Transverse colon (tissue), 4 donors: ENCODE data around the gene SHC1. TPM values are rescaled to one million over a fixed set of nuclear protein-coding genes. Genes with fewer than 3 reads are reported as not detected.

Source experiments
- DNase-seq: peaks from one replicate; pipeline ENCODE4 v3.0.0-alpha.2; 2019
- H3K27ac ChIP-seq, 4 donors: fragments of 200-600 bp; sonication (generic); 2 replicates each; pipeline ENCODE4 v1.5.1; 2016 to 2018; ENCODE audit warnings: inconsistent platforms in 4 of 4
- H3K27me3 ChIP-seq: fragments of 200-600 bp; sonication (generic); 2 replicates; pipeline ENCODE4 v1.5.1; 2017; ENCODE audit warnings: inconsistent platforms
- H3K36me3 ChIP-seq, 4 donors: fragments of 200-600 bp; sonication (generic); 2 replicates each; pipeline ENCODE4 v1.5.1; 2017 to 2019; ENCODE audit warnings: inconsistent platforms in 4 of 4
- H3K4me1 ChIP-seq, 4 donors: fragments of 200-600 bp; sonication (generic); 2 replicates each; pipeline ENCODE4 v1.5.1; 2017 to 2020; ENCODE audit warnings: inconsistent platforms in 4 of 4
- H3K4me3 ChIP-seq, 4 donors: fragments of 200-600 bp; sonication (generic); 1 replicate in 1 of 4; 2 replicates in 3 of 4; pipeline versions ENCODE4 v1.5.1 to v1.6.1; 2017 to 2019; ENCODE audit warnings: inconsistent platforms in 4 of 4
- H3K9me3 ChIP-seq, 2 donors: fragments of 200-600 bp; sonication (generic); 2 replicates each; pipeline ENCODE4 v1.5.1; 2017 to 2019; ENCODE audit warnings: inconsistent platforms in 2 of 2
- CTCF ChIP-seq, 5 experiments: fragments of 200-600 bp in 3 of 5; fragments of 450-650 bp in 2 of 5; sonication (generic) in 3 of 5; IDR thresholded peaks; 1 replicate in 2 of 5; 2 replicates in 3 of 5; pipeline ENCODE4 v1.5.1; 2016 to 2017; ENCODE audit warnings: antibody characterized with exemption in 5 of 5, inconsistent platforms in 3 of 5, mild to moderate bottlenecking in 2 of 5, moderate library complexity in 1 of 5
- EP300 ChIP-seq: sonication (generic); formaldehyde crosslinking; IDR thresholded peaks from one replicate; pipeline ENCODE4 v1.6.1; 2017; ENCODE audit warnings: antibody characterized with exemption, low read depth
- POLR2A ChIP-seq: fragments of 450-650 bp; IDR thresholded peaks from one replicate; pipeline ENCODE4 v1.6.1; 2016; ENCODE audit warnings: antibody characterized with exemption, mild to moderate bottlenecking, moderate library complexity
- POLR2AphosphoS5 ChIP-seq, 3 donors: sonication (generic); formaldehyde crosslinking; IDR thresholded peaks; one replicate each; pipeline ENCODE4 v1.6.1; 2016; ENCODE audit warnings: antibody characterized with exemption in 3 of 3
- WGBS, 2 donors: methylation state at CpG; one replicate each; pipeline ENCODE4 v1.1.5; 2018; ENCODE audit warnings: low coverage in 1 of 2; 5-methylcytosine and 5-hydroxymethylcytosine counted together
- in situ Hi-C, 4 donors: fragments of 200-750 bp; cut with MboI; loops; one replicate each; pipeline versions ENCODE4 v1.15.0 to v1.15.1; 2017; ENCODE audit warnings: low sequenced_read_pairs in 3 of 4, low pct_ligation_motif_present in 1 of 4, low pct_unique_long_range_greater_than_20kb in 1 of 4
- intact Hi-C: fragments of 100-400 bp; cut with DNase I; formaldehyde crosslinking; loops from one replicate; pipeline ENCODE4 v1.15.1; 2023; ENCODE audit warnings: low total_unique reads
- total RNA-seq, 4 donors: library from RNA; depleted of rRNA; stranded (reverse); fragments of >200 nt; gene quantifications; one replicate each; pipeline ENCODE4 v1.1.0, GENCODE V29; 2016

The SHC1 gene
- total RNA-seq, 4 donors from 2014 or later: 71.1 to 149 (median 92.0) TPM

- WGBS, 2 donors: 87% methylated on average over 3 of the region's 3 CpGs; no CpG with 5 or more reads in 1 of the 2 donors
- Histone ChIP-seq H3K4me1 (no peaks in the 10 kb centered on the region), H3K27me3 (no peaks in the 10 kb centered on the region), H3K9me3 (no peaks in the 10 kb centered on the region), H3K36me3 (peaks cover 0 to 25% (median 4%) of the 10 kb centered on the region in 4 donors), H3K27ac (no peak overlapping the region), H3K4me3 (no peak overlapping the region)
- intact Hi-C loops: no loop called here
- no peak for DNase-seq
- in situ Hi-C loops: no loop called here
- TF ChIP-seq POLR2AphosphoS5 (IDR thresholded peaks at IDR 0.05) (no peak), POLR2A (no peak), CTCF (IDR thresholded peaks at IDR 0.05) (no peak), EP300 (no peak)
Observed at GRCh38 chr1:154925335-154926170, 45.0 kb downstream of the SHC1 start.

- no peak overlapping the region for H3K27ac ChIP-seq
- intact Hi-C loops: no loop called here
- no peak for DNase-seq
- TF ChIP-seq CTCF (IDR thresholded peaks at IDR 0.05) (no peak), EP300 (no peak), POLR2AphosphoS5 (IDR thresholded peaks at IDR 0.05) (no peak), POLR2A (no peak)
- in situ Hi-C loops: loop anchor here in 1 of 4 donors (25.0 kb wide), 1 partner anchor 239 kb away; the partner anchor contains the start of genes KRTCAP2 and TRIM46
- H3K4me1 ChIP-seq: no peaks in the 10 kb centered on the region
- no peaks in the 10 kb centered on the region for H3K9me3 ChIP-seq
- H3K4me3 ChIP-seq: no peak overlapping the region
- 90 to 100% methylated on average over 2 to 3 of the region's 3 CpGs for WGBS, 2 donors
- H3K36me3 ChIP-seq: peaks cover 0 to 25% (median 4%) of the 10 kb centered on the region in 4 donors
- no peaks in the 10 kb centered on the region for H3K27me3 ChIP-seq
Observed at GRCh38 chr1:154923695-154924094, 46.9 kb downstream of the SHC1 start.

GRCh38 chr1:154913273-154913672 lies 57.3 kb downstream of the SHC1 start:
- Histone ChIP-seq H3K4me1 (no peaks in the 10 kb centered on the region), H3K36me3 (no peaks in the 10 kb centered on the region), H3K4me3 (no peak overlapping the region), H3K27ac (no peak overlapping the region), H3K9me3 (no peaks in the 10 kb centered on the region), H3K27me3 (no peaks in the 10 kb centered on the region)
- intact Hi-C loops: no loop called here
- no peak for DNase-seq
- no peak for TF ChIP-seq POLR2AphosphoS5 (IDR thresholded peaks at IDR 0.05)
- TF ChIP-seq CTCF (IDR thresholded peaks at IDR 0.05): no peak
- no peak for TF ChIP-seq POLR2A
- no peak for TF ChIP-seq EP300
- WGBS, 2 donors: 90 to 92% methylated on average over 3 of the region's 3 CpGs
- in situ Hi-C loops: loop anchor here in 1 of 4 donors (25.0 kb wide), 1 partner anchor 249 kb away; the partner anchor contains the start of genes KRTCAP2 and TRIM46

- intact Hi-C loops (no loop called here), in situ Hi-C loops (loop anchor here in 1 of 4 donors (25.0 kb wide), 1 partner anchor 250 kb away; the partner anchor contains the start of genes KRTCAP2 and TRIM46)
- no peak for TF ChIP-seq EP300
- no peak for TF ChIP-seq CTCF (IDR thresholded peaks at IDR 0.05)
- no peak for TF ChIP-seq POLR2AphosphoS5 (IDR thresholded peaks at IDR 0.05)
- TF ChIP-seq POLR2A: no peak
- no peak for DNase-seq
- Histone ChIP-seq H3K36me3 (no peaks in the 10 kb centered on the region), H3K4me3 (no peak overlapping the region), H3K27ac (no peak overlapping the region), H3K27me3 (no peaks in the 10 kb centered on the region), H3K9me3 (no peaks in the 10 kb centered on the region), H3K4me1 (no peaks in the 10 kb centered on the region)
- 86% methylated on average over 2 of the region's 2 CpGs; no CpG with 5 or more reads in 1 of the 2 donors for WGBS, 2 donors
Observed at GRCh38 chr1:154912755-154913154, 57.8 kb downstream of the SHC1 start.
